ENCODE data around the gene NOTCH2.

GRCh38 chr1:119958223-119958622 is 111.2 kb downstream of the NOTCH2 start:
- TF ChIP-seq EZH2phosphoT487 (IDR thresholded peaks at IDR 0.05; ENCODE audit: low read depth, severe bottlenecking, unreplicated experiment): no peak
- TF ChIP-seq CTCF (IDR thresholded peaks at IDR 0.05; ENCODE audit: poor library complexity): no peak
- no peak for TF ChIP-seq EZH2 (IDR thresholded peaks at IDR 0.05; ENCODE audit: borderline replicate concordance)

Data from hepatocyte (in vitro differentiated cells).